ENCODE measurements around the gene TAS2R40. TPM values are rescaled to one million over a fixed set of nuclear protein-coding genes. Genes with fewer than 3 reads are reported as not detected.

The TAS2R40 gene
- total RNA-seq, 1 donor from 2014 or later: not detected

DNA sequence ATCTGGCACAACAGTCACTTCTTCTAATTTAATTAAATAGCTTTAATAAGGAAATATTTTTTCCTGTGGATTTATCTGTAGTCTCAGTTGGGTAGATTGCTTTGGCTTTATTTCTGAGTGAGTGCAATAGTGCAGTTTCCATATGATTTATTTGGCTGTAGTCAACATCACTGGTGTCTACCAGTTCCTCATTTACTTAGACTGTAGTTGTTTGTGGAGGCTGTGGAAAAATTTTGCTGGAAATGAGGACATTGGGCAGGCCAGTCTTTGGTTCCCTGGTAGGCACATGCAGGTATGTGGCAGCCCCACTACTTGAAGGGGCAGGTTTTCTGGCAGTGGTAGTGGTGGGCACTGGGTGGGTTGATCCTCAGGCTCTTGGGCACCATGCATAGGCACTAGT is 15.5 kb downstream of the TAS2R40 start:
- Mint-ChIP-seq H3K36me3 (ENCODE audit: insufficient read depth) (no peaks in the 10 kb centered on the region), H3K27me3 (peaks cover 15% of the 10 kb centered on the region), H3K9me3 (ENCODE audit: low read depth) (peaks cover 21% of the 10 kb centered on the region), H3K4me3 (ENCODE audit: low read depth) (no peak overlapping the region), H3K4me1 (ENCODE audit: low read depth) (peaks cover 6% of the 10 kb centered on the region), H3K27ac (no peak overlapping the region)
- DNase-seq (ENCODE audit: low spot score, unreplicated experiment): no peak
- TF ChIP-seq CTCF (IDR thresholded peaks at IDR 0.05; ENCODE audit: unreplicated experiment): no peak

GRCh38 chr7:143238289-143238980 is 16.6 kb downstream of the TAS2R40 start:
- Mint-ChIP-seq H3K9me3 (ENCODE audit: low read depth) (peaks cover 21% of the 10 kb centered on the region), H3K4me1 (ENCODE audit: low read depth) (peaks cover 14% of the 10 kb centered on the region), H3K27ac (no peak overlapping the region), H3K27me3 (peaks cover 15% of the 10 kb centered on the region), H3K4me3 (ENCODE audit: low read depth) (no peak overlapping the region), H3K36me3 (ENCODE audit: insufficient read depth) (no peaks in the 10 kb centered on the region)
- TF ChIP-seq CTCF (IDR thresholded peaks at IDR 0.05; ENCODE audit: unreplicated experiment): no peak
- DNase-seq (ENCODE audit: low spot score, unreplicated experiment): no peak

GRCh38 chr7:143239813-143240212 is 18.0 kb downstream of the TAS2R40 start:
- H3K27ac Mint-ChIP-seq: peak overlapping the region; percentile 25
- H3K4me1 Mint-ChIP-seq (ENCODE audit: low read depth): peaks cover 20% of the 10 kb centered on the region
- no peak for DNase-seq (ENCODE audit: low spot score, unreplicated experiment)
- peaks cover 15% of the 10 kb centered on the region for H3K27me3 Mint-ChIP-seq
- H3K4me3 Mint-ChIP-seq (ENCODE audit: low read depth): no peak overlapping the region
- no peak for TF ChIP-seq CTCF (IDR thresholded peaks at IDR 0.05; ENCODE audit: unreplicated experiment)
- peaks cover 21% of the 10 kb centered on the region for H3K9me3 Mint-ChIP-seq (ENCODE audit: low read depth)
- no peaks in the 10 kb centered on the region for H3K36me3 Mint-ChIP-seq (ENCODE audit: insufficient read depth)

- H3K36me3 Mint-ChIP-seq (ENCODE audit: insufficient read depth): no peaks in the 10 kb centered on the region
Measured at GRCh38 chr7:143240291-143241168, 18.7 kb downstream of the TAS2R40 start.

More at GRCh38 chr7:143240291-143241168, 18.7 kb downstream of the TAS2R40 start:
- peak; percentile 37 for DNase-seq (ENCODE audit: low spot score, unreplicated experiment)
- H3K27ac Mint-ChIP-seq: peak overlapping the region; percentile 25
- peaks cover 20% of the 10 kb centered on the region for H3K4me1 Mint-ChIP-seq (ENCODE audit: low read depth)
- peaks cover 15% of the 10 kb centered on the region for H3K27me3 Mint-ChIP-seq
- H3K4me3 Mint-ChIP-seq (ENCODE audit: low read depth): no peak overlapping the region
- H3K9me3 Mint-ChIP-seq (ENCODE audit: low read depth): peaks cover 18% of the 10 kb centered on the region
- TF ChIP-seq CTCF (IDR thresholded peaks at IDR 0.05; ENCODE audit: unreplicated experiment): peak; percentile 91
